ENCODE results near the gene UBTF.
A peak's percentile ranks its signal among the peaks of the same experiment; 100 is the strongest.

UBTF gene

GRCh38 chr17:44219616-44220212, at the start of gene UBTF:
UBTF (minus strand) TSS chr17:44219675; CDS start chr17:44218229, 1,446 bp downstream.
- peak within 1 kb of the TSS; percentile 80 for H3K4me3 ChIP-seq (ENCODE audit: low read depth, low read length)

GRCh38 chr17:44268709-44269534, 49.4 kb upstream of the UBTF start:
- no peak overlapping the region for H3K4me3 ChIP-seq (ENCODE audit: low read depth, low read length)

- H3K4me3 ChIP-seq (ENCODE audit: low read depth, low read length): no peak within 1 kb of the TSS
Measured at GRCh38 chr17:44267818-44268490, 48.5 kb upstream of the UBTF start, which contains the start of gene SLC4A1. SLC4A1 (minus strand) TSS chr17:44268135; CDS start chr17:44262866, 5,269 bp downstream.

GRCh38 chr17:44267165-44267455, 47.6 kb upstream of the UBTF start:
- no peak overlapping the region for H3K4me3 ChIP-seq (ENCODE audit: low read depth, low read length)

GRCh38 chr17:44266402-44267164, 47.1 kb upstream of the UBTF start:
- H3K4me3 ChIP-seq (ENCODE audit: low read depth, low read length): no peak overlapping the region

- no peak overlapping the region for H3K4me3 ChIP-seq (ENCODE audit: low read depth, low read length)
Measured at GRCh38 chr17:44263345-44263902, 43.9 kb upstream of the UBTF start.

- H3K4me3 ChIP-seq (ENCODE audit: low read depth, low read length): no peak overlapping the region
Measured at GRCh38 chr17:44262654-44263225, 43.3 kb upstream of the UBTF start.

- H3K4me3 ChIP-seq (ENCODE audit: low read depth, low read length): no peak overlapping the region
Measured at GRCh38 chr17:44260296-44260695, 40.8 kb upstream of the UBTF start.

- no peak overlapping the region for H3K4me3 ChIP-seq (ENCODE audit: low read depth, low read length)
Measured at GRCh38 chr17:44258811-44259351, 39.4 kb upstream of the UBTF start.

- no peak overlapping the region for H3K4me3 ChIP-seq (ENCODE audit: low read depth, low read length)
Measured at GRCh38 chr17:44257815-44258760, 38.6 kb upstream of the UBTF start.

- no peak overlapping the region for H3K4me3 ChIP-seq (ENCODE audit: low read depth, low read length)
Measured at GRCh38 chr17:44256671-44257070, 37.2 kb upstream of the UBTF start.

- no peak overlapping the region for H3K4me3 ChIP-seq (ENCODE audit: low read depth, low read length)
Measured at GRCh38 chr17:44255915-44256314, 36.4 kb upstream of the UBTF start.

GRCh38 chr17:44254361-44255095, 35.1 kb upstream of the UBTF start:
- no peak overlapping the region for H3K4me3 ChIP-seq (ENCODE audit: low read depth, low read length)

- H3K4me3 ChIP-seq (ENCODE audit: low read depth, low read length): no peak overlapping the region
Measured at GRCh38 chr17:44253006-44253405, 33.5 kb upstream of the UBTF start.

GRCh38 chr17:44251062-44251461, 31.6 kb upstream of the UBTF start:
- H3K4me3 ChIP-seq (ENCODE audit: low read depth, low read length): no peak overlapping the region

GRCh38 chr17:44249501-44250246, 30.2 kb upstream of the UBTF start:
- no peak overlapping the region for H3K4me3 ChIP-seq (ENCODE audit: low read depth, low read length)

GRCh38 chr17:44247876-44248736, 28.6 kb upstream of the UBTF start:
- no peak overlapping the region for H3K4me3 ChIP-seq (ENCODE audit: low read depth, low read length)
